ENCODE measurements around the gene CHURC1.
"Not testable (repeated sequence)": the region's sequence is repeated elsewhere in the genome, so short reads cannot be mapped to it uniquely, and the experiment has no call there.

- TF ChIP-seq CTCF (IDR thresholded peaks at IDR 0.05); EZH2 (IDR thresholded peaks at IDR 0.05; ENCODE audit: borderline replicate concordance, insufficient read depth, low read depth, low read length, poor library complexity, severe bottlenecking): not testable (repeated sequence)
These were observed 778 bp upstream of the CHURC1 start for GRCh38 chr14:64913477-64913876.

Measured in B cell (primary cell).